Karpas-422 (cell line): ENCODE data around the gene PPP4R1. TPM values are rescaled to one million over a fixed set of nuclear protein-coding genes. Genes with fewer than 3 reads are reported as not detected.
A peak's percentile ranks its signal among the peaks of the same experiment; 100 is the strongest.

ENCODE experiments used
- DNase-seq: peaks from one replicate; pipeline ENCODE4 v3.0.0-alpha.2; 2015
- H2AFZ ChIP-seq: fragments of 200-600 bp; sonication (generic); 2 replicates; pipeline ENCODE4 v1.6.1; 2014; ENCODE audit warnings: antibody characterized with exemption, low read length, mixed read lengths
- H3K27ac ChIP-seq: fragments of 200-600 bp; sonication (generic); 2 replicates; pipeline ENCODE4 v1.5.1; 2014; ENCODE audit warnings: mild to moderate bottlenecking, low read length, moderate library complexity
- H3K27me3 ChIP-seq: fragments of 200-600 bp; sonication (generic); 2 replicates; pipeline ENCODE4 v1.6.1; 2014; ENCODE audit warnings: low read length, mixed read lengths
- H3K36me3 ChIP-seq: fragments of 200-600 bp; sonication (generic); 2 replicates; pipeline ENCODE4 v1.6.1; 2014; ENCODE audit warnings: low read length, mixed read lengths; ENCODE audit not compliant: insufficient read depth
- H3K4me1 ChIP-seq: fragments of 200-600 bp; sonication (generic); 2 replicates; pipeline ENCODE4 v1.6.1; 2014; ENCODE audit warnings: mild to moderate bottlenecking, low read length, mixed read lengths
- H3K4me2 ChIP-seq: fragments of 200-600 bp; sonication (generic); 2 replicates; pipeline ENCODE4 v1.6.1; 2014; ENCODE audit warnings: low read length, low read depth, mild to moderate bottlenecking; ENCODE audit not compliant: poor library complexity, severe bottlenecking
- H3K4me3 ChIP-seq: fragments of 200-600 bp; sonication (generic); 2 replicates; pipeline ENCODE4 v1.5.1; 2014; ENCODE audit warnings: mild to moderate bottlenecking, antibody characterized with exemption, low read length, mixed read lengths
- H3K79me2 ChIP-seq: fragments of 200-600 bp; sonication (generic); 2 replicates; pipeline ENCODE4 v1.6.1; 2014; ENCODE audit warnings: mild to moderate bottlenecking, low read length, mixed read lengths
- H3K9ac ChIP-seq: fragments of 200-600 bp; sonication (generic); 2 replicates; pipeline ENCODE4 v1.6.0; 2014; ENCODE audit warnings: low read length
- H3K9me2 ChIP-seq: fragments of 200-600 bp; sonication (generic), shearing (Covaris generic); replicated peaks from 2 replicates; pipeline ENCODE4 v1.6.0; 2014; ENCODE audit warnings: mild to moderate bottlenecking, low read length, moderate library complexity; ENCODE audit not compliant: insufficient read depth
- H3K9me3 ChIP-seq: fragments of 300-700, 200-600 bp; sonication (generic); 2 replicates; pipeline ENCODE4 v1.6.1; 2014; ENCODE audit warnings: low read length, mixed read lengths
- H4K20me1 ChIP-seq: fragments of 200-600 bp; sonication (generic); 2 replicates; pipeline ENCODE4 v1.6.1; 2014; ENCODE audit warnings: mild to moderate bottlenecking, antibody characterized with exemption, low read length, low read depth; ENCODE audit not compliant: insufficient read depth
- total RNA-seq: library from RNA; depleted of rRNA; stranded (reverse); fragments of >200 nt; shearing (Covaris generic); gene quantifications from 2 replicates; pipeline ENCODE4 v1.2.3, GENCODE V29; 2014; ENCODE audit warnings: low replicate concordance

Gene PPP4R1
- total RNA-seq, 1 experiment from 2014 or later, result 28.7 TPM

GRCh38 chr18:9619056-9619455, 4.7 kb upstream of the PPP4R1 start:
- H3K9ac ChIP-seq, result no peak overlapping the region
- H3K36me3 ChIP-seq, result no peaks in the 10 kb centered on the region
- no peaks in the 10 kb centered on the region for H3K27me3 ChIP-seq
- no peaks in the 10 kb centered on the region for H4K20me1 ChIP-seq
- H3K4me1 ChIP-seq, result peaks cover 8% of the 10 kb centered on the region
- no peaks in the 10 kb centered on the region for H3K9me2 ChIP-seq
- H3K9me3 ChIP-seq, result no peaks in the 10 kb centered on the region
- no peaks in the 10 kb centered on the region for H3K79me2 ChIP-seq
- no peak overlapping the region for H2AFZ ChIP-seq
- no peak overlapping the region for H3K4me3 ChIP-seq
- no peak overlapping the region for H3K4me2 ChIP-seq
- H3K27ac ChIP-seq, result no peak overlapping the region
- DNase-seq, result peak; percentile 33

GRCh38 chr18:9617006-9617542, 2.7 kb upstream of the PPP4R1 start:
- Histone ChIP-seq H4K20me1 (peaks cover 4% of the 10 kb centered on the region; the same call in 1 of the 2 replicates), H3K27ac (no peak overlapping the region), H3K27me3 (no peaks in the 10 kb centered on the region), H3K4me1 (peaks cover 20% of the 10 kb centered on the region), H3K36me3 (no peaks in the 10 kb centered on the region), H3K4me3 (no peak overlapping the region), H3K9me2 (no peaks in the 10 kb centered on the region), H2AFZ (no peak overlapping the region), H3K4me2 (no peak overlapping the region), H3K9me3 (no peaks in the 10 kb centered on the region), H3K9ac (no peak overlapping the region), H3K79me2 (peaks cover 18% of the 10 kb centered on the region)
- DNase-seq, result peak; percentile 35

- no peak overlapping the region for H3K27ac ChIP-seq
- no peak overlapping the region for H2AFZ ChIP-seq
- H3K4me2 ChIP-seq, result no peak overlapping the region
- peaks cover 4% of the 10 kb centered on the region; the same call in 1 of the 2 replicates for H4K20me1 ChIP-seq
- no peak overlapping the region for H3K9ac ChIP-seq
- no peak for DNase-seq
- peaks cover 28% of the 10 kb centered on the region for H3K79me2 ChIP-seq
- H3K4me3 ChIP-seq, result no peak overlapping the region
- H3K9me3 ChIP-seq, result no peaks in the 10 kb centered on the region
- H3K27me3 ChIP-seq, result no peaks in the 10 kb centered on the region
- no peaks in the 10 kb centered on the region for H3K9me2 ChIP-seq
- peaks cover 5% of the 10 kb centered on the region; the same call in 1 of the 2 replicates for H3K36me3 ChIP-seq
- H3K4me1 ChIP-seq, result peaks cover 22% of the 10 kb centered on the region
Measured at GRCh38 chr18:9616049-9616448, 1.7 kb upstream of the PPP4R1 start.

- Histone ChIP-seq H3K4me3 (peak overlapping the region; percentile 70), H3K9ac (peak overlapping the region; percentile 76), H3K4me2 (peak overlapping the region; percentile 89), H3K79me2 (peaks cover 35% of the 10 kb centered on the region), H3K9me2 (no peaks in the 10 kb centered on the region), H3K9me3 (no peaks in the 10 kb centered on the region), H3K27me3 (no peaks in the 10 kb centered on the region), H4K20me1 (peaks cover 4% of the 10 kb centered on the region; the same call in 1 of the 2 replicates), H2AFZ (peak overlapping the region; percentile 98), H3K27ac (no peak overlapping the region), H3K4me1 (peaks cover 23% of the 10 kb centered on the region), H3K36me3 (peaks cover 10% of the 10 kb centered on the region; the same call in 1 of the 2 replicates)
- no peak for DNase-seq
Measured at GRCh38 chr18:9615280-9615797, 980 bp upstream of the PPP4R1 start.

- Histone ChIP-seq H2AFZ (peak overlapping the region; percentile 76; the same call in 1 of the 2 replicates), H3K9me3 (no peaks in the 10 kb centered on the region), H3K79me2 (peaks cover 51% of the 10 kb centered on the region)
Measured at GRCh38 chr18:9613550-9614400, 584 bp downstream of the PPP4R1 start.

GRCh38 chr18:9612977-9613376, 1.4 kb downstream of the PPP4R1 start:
- no peak for DNase-seq

More at GRCh38 chr18:9613550-9614400, 584 bp downstream of the PPP4R1 start:
- Histone ChIP-seq H3K9ac (peak overlapping the region; percentile 90), H3K4me2 (peak overlapping the region; percentile 86), H3K27ac (peak overlapping the region; percentile 46), H3K9me2 (no peaks in the 10 kb centered on the region), H3K36me3 (peaks cover 10% of the 10 kb centered on the region; the same call in 1 of the 2 replicates), H4K20me1 (peaks cover 4% of the 10 kb centered on the region; the same call in 1 of the 2 replicates), H3K4me1 (peaks cover 24% of the 10 kb centered on the region), H3K27me3 (no peaks in the 10 kb centered on the region), H3K4me3 (peak overlapping the region; percentile 85)
- DNase-seq, result peak; percentile 79

GRCh38 chr18:9612215-9612830, 2.0 kb downstream of the PPP4R1 start:
- H3K9ac ChIP-seq, result peak overlapping the region; percentile 90
- H3K4me3 ChIP-seq, result peak overlapping the region; percentile 85
- H3K4me1 ChIP-seq, result peaks cover 27% of the 10 kb centered on the region
- DNase-seq, result peak; percentile 78
- H3K9me3 ChIP-seq, result no peaks in the 10 kb centered on the region
- H3K27ac ChIP-seq, result peak overlapping the region; percentile 46; the same call in 1 of the 2 replicates
- H3K9me2 ChIP-seq, result no peaks in the 10 kb centered on the region
- peaks cover 4% of the 10 kb centered on the region; the same call in 1 of the 2 replicates for H4K20me1 ChIP-seq
- H2AFZ ChIP-seq, result no peak overlapping the region
- no peaks in the 10 kb centered on the region for H3K27me3 ChIP-seq
- peaks cover 65% of the 10 kb centered on the region for H3K79me2 ChIP-seq
- H3K36me3 ChIP-seq, result peaks cover 10% of the 10 kb centered on the region; the same call in 1 of the 2 replicates
- peak overlapping the region; percentile 86 for H3K4me2 ChIP-seq

More at GRCh38 chr18:9612977-9613376, 1.4 kb downstream of the PPP4R1 start:
- Histone ChIP-seq H3K27me3 (no peaks in the 10 kb centered on the region), H3K9me3 (no peaks in the 10 kb centered on the region), H3K9me2 (no peaks in the 10 kb centered on the region), H2AFZ (no peak overlapping the region), H3K79me2 (peaks cover 59% of the 10 kb centered on the region), H3K4me2 (peak overlapping the region; percentile 86), H3K4me3 (peak overlapping the region; percentile 85), H4K20me1 (peaks cover 4% of the 10 kb centered on the region; the same call in 1 of the 2 replicates), H3K36me3 (peaks cover 10% of the 10 kb centered on the region; the same call in 1 of the 2 replicates), H3K9ac (peak overlapping the region; percentile 90), H3K27ac (peak overlapping the region; percentile 46; the same call in 1 of the 2 replicates), H3K4me1 (peaks cover 24% of the 10 kb centered on the region)
